ENCODE results near the gene TPCN2.

DNA sequence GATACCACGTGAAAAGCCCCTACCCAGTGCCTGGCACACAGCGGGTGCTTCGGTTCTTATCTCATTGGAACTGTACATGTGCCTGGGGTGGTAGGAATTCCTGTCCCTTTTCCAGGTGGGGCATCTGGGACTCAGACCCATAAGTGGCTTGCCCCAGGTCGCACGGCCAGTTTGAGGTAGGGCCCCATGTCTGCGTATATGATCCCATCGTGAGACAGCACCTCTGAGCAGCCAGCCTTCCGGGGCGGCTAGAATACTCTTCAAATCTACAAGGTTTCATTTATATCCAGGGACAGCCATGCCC, 73.5 kb downstream of the TPCN2 start:
- no peak for TF ChIP-seq CTCF (IDR thresholded peaks at IDR 0.05; ENCODE audit: insufficient read depth, low read length, poor library complexity, severe bottlenecking)
- no peak for TF ChIP-seq EZH2phosphoT487 (conservative IDR thresholded peaks at IDR 0.05; ENCODE audit: low read length)

All from SU-DHL-6 (cell line).